Uterus (tissue), 2 donors: ENCODE measurements around the gene SOCS2.

Source experiments
- POLR2A ChIP-seq, 2 donors: fragments of 450-650 bp; IDR thresholded peaks; one replicate each; pipeline ENCODE4 v1.6.1; 2016; ENCODE audit warnings: antibody characterized with exemption in 2 of 2, mild to moderate bottlenecking in 1 of 2, moderate library complexity in 1 of 2
- TF ChIP-seq, protein P1 (sequence below), 4 experiments: fragments of 200-600 bp in 2 of 4; fragments of 450-650 bp in 2 of 4; sonication (generic) in 2 of 4; IDR thresholded peaks; one replicate each; pipeline ENCODE4 v1.5.1; 2016 to 2019; ENCODE audit warnings: antibody characterized with exemption in 4 of 4, mild to moderate bottlenecking in 2 of 4, moderate library complexity in 1 of 4

DNA sequence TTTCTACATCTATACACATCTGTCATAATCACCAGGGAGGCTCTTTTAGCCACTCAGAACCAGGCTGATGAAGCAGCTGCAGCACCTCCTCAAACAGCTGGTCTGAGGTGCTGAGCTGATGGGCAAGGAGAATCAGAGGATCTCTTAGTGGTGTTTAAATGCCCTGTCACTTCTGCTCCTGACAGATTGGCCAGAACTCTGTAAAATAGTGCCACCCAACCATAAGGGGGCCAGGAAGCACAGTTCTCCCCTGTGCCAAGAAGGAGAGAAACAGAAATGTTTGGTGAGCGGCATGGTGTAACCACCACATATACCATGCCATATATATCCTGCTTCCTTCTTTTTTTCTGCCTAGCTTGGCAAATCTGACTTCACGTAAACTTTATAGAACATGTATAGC lies 12.8 kb downstream of the SOCS2 start:
- TF ChIP-seq, protein P1, sequence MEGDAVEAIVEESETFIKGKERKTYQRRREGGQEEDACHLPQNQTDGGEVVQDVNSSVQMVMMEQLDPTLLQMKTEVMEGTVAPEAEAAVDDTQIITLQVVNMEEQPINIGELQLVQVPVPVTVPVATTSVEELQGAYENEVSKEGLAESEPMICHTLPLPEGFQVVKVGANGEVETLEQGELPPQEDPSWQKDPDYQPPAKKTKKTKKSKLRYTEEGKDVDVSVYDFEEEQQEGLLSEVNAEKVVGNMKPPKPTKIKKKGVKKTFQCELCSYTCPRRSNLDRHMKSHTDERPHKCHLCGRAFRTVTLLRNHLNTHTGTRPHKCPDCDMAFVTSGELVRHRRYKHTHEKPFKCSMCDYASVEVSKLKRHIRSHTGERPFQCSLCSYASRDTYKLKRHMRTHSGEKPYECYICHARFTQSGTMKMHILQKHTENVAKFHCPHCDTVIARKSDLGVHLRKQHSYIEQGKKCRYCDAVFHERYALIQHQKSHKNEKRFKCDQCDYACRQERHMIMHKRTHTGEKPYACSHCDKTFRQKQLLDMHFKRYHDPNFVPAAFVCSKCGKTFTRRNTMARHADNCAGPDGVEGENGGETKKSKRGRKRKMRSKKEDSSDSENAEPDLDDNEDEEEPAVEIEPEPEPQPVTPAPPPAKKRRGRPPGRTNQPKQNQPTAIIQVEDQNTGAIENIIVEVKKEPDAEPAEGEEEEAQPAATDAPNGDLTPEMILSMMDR (IDR thresholded peaks at IDR 0.05): no peak
- no peak for TF ChIP-seq POLR2A (IDR thresholded peaks at IDR 0.05)
